Uterus (tissue), 2 donors: ENCODE measurements around the gene PACRG.

Experiments
- CTCF ChIP-seq, 4 experiments: fragments of 200-600 bp in 2 of 4; fragments of 450-650 bp in 2 of 4; sonication (generic) in 2 of 4; IDR thresholded peaks; one replicate each; pipeline ENCODE4 v1.5.1; 2016 to 2019; ENCODE audit warnings: antibody characterized with exemption in 4 of 4, mild to moderate bottlenecking in 2 of 4, moderate library complexity in 1 of 4
- POLR2A ChIP-seq, 2 donors: fragments of 450-650 bp; IDR thresholded peaks; one replicate each; pipeline ENCODE4 v1.6.1; 2016; ENCODE audit warnings: antibody characterized with exemption in 2 of 2, mild to moderate bottlenecking in 1 of 2, moderate library complexity in 1 of 2

- TF ChIP-seq CTCF (IDR thresholded peaks at IDR 0.05) (no peak), POLR2A (IDR thresholded peaks at IDR 0.05) (no peak)
Observed at GRCh38 chr6:163306000-163306399, 578.2 kb downstream of the PACRG start.
